WI38 (cell line): ENCODE measurements around the gene TFG.

Experiments used
- H3K4me3 ChIP-seq: 2 replicates; pipeline ENCODE4 v1.5.1; 2011; ENCODE audit warnings: low read depth, mild to moderate bottlenecking, control low read depth, low read length
- CTCF ChIP-seq: IDR thresholded peaks from 2 replicates; pipeline ENCODE4 v1.5.1; 2012; ENCODE audit warnings: low read depth, mild to moderate bottlenecking, control low read depth, low read length

TFG gene

GRCh38 chr3:100796556-100796955 is 87.3 kb downstream of the TFG start:
- TF ChIP-seq CTCF = no peak
- no peak overlapping the region for H3K4me3 ChIP-seq

GRCh38 chr3:100798012-100798411 is 88.7 kb downstream of the TFG start:
- TF ChIP-seq CTCF = no peak

More at GRCh38 chr3:100798012-100798411, 88.7 kb downstream of the TFG start:
- no peak overlapping the region for H3K4me3 ChIP-seq
